ENCODE data around the gene KRTAP16-1.

The KRTAP16-1 gene

GRCh38 chr17:41301916-41302901 is 6.9 kb downstream of the KRTAP16-1 start, which contains the start of gene KRTAP29-1:
Gene KRTAP29-1, minus strand, starts transcription at chr17:41302851. Its CDS starts 0 bp downstream, at chr17:41302851.
- TF ChIP-seq CTCF (IDR thresholded peaks at IDR 0.05; ENCODE audit: insufficient read depth, low read depth, low read length, missing control alignments), result no peak
- H3K4me3 ChIP-seq (ENCODE audit: low read length), result no peak within 1 kb of the TSS
- peak; percentile 16 for DNase-seq (ENCODE audit: low read depth)

DNA sequence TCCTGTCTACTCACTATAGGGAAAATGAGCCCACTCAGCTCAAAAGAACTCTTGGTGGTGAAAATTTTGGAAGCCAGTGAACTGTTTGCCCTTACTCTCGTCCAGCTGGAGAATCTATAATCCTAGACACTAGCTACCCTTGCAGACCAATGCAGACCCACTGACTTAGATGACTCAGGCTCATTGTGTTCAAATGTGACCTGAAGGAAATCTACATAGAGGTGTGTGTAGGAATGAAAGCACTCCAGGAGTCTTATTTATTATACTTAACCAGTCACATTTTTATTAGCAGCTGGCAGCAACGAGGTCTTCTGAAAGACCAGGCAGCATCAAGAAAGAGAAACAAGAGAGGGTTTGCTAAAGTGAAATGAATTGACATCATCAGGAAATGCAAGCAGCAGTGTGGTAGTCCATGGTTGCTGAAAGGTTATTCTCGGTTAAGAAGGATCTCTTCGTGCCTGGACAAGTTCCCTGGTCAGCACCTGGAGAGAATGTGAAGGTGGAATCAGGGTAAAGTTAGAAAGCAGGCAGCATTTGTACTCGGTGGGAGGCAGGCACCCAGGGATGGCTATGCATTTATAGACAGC is 7.8 kb downstream of the KRTAP16-1 start:
- H3K4me3 ChIP-seq (ENCODE audit: low read length), result no peak overlapping the region
- peak; percentile 84 for DNase-seq (ENCODE audit: low read depth)
- no peak for TF ChIP-seq CTCF (IDR thresholded peaks at IDR 0.05; ENCODE audit: insufficient read depth, low read depth, low read length, missing control alignments)

- no peak for TF ChIP-seq CTCF (IDR thresholded peaks at IDR 0.05; ENCODE audit: insufficient read depth, low read depth, low read length, missing control alignments)
- no peak for DNase-seq (ENCODE audit: low read depth)
- no peak overlapping the region for H3K4me3 ChIP-seq (ENCODE audit: low read length)
Observed at GRCh38 chr17:41298458-41299135, 10.5 kb downstream of the KRTAP16-1 start.

DNA sequence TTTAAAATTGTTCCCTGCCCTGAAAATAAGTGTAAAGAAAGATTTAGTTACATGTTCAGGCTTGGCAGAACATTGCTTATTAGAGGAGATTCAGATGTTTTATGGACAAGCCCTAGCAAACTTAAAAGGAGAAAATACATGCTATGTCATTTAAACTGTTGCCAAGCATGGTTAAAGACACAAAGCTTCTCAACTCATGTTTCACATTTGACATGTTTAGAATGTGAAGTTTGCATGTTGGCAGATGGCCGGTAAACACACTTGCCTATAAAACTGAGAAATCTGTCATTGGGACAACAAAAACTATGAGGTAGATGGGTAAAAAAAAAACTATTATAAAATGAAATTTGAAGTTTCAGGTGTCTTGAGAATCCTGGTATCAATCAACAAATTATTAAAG is 12.3 kb downstream of the KRTAP16-1 start:
- TF ChIP-seq CTCF (IDR thresholded peaks at IDR 0.05; ENCODE audit: insufficient read depth, low read depth, low read length, missing control alignments), result no peak
- no peak for DNase-seq (ENCODE audit: low read depth)
- no peak overlapping the region for H3K4me3 ChIP-seq (ENCODE audit: low read length)

- no peak for DNase-seq (ENCODE audit: low read depth)
- no peak for TF ChIP-seq CTCF (IDR thresholded peaks at IDR 0.05; ENCODE audit: insufficient read depth, low read depth, low read length, missing control alignments)
- H3K4me3 ChIP-seq (ENCODE audit: low read length), result no peak overlapping the region
Observed at GRCh38 chr17:41294016-41294415, 15.1 kb downstream of the KRTAP16-1 start.

DNA sequence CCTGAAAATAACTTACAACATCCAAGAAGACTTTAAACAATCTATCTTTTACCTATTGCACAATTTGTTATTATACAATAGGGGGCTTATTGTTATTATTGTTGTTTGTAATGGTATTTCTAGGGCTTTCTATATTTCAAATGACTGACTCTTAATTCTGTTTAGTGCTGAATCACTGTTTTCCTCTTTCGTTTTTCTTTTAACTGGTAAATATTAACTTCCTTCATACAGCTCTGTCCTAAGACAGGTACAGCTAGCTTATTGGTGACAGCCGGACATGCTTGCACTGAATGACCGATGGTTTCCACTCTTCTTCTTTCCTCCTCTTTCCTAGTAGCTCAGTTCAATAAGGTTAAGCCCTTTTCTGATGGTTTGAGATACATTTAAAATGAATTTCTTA is 22.1 kb downstream of the KRTAP16-1 start:
- DNase-seq (ENCODE audit: low read depth), result no peak
- no peak for TF ChIP-seq CTCF (IDR thresholded peaks at IDR 0.05; ENCODE audit: insufficient read depth, low read depth, low read length, missing control alignments)
- H3K4me3 ChIP-seq (ENCODE audit: low read length), result no peak overlapping the region
